K562 (cell line): ENCODE measurements around the gene OPA1. TPM values are rescaled to one million over a fixed set of nuclear protein-coding genes. Genes with fewer than 3 reads are reported as not detected.
A peak's percentile ranks its signal among the peaks of the same experiment; 100 is the strongest.

Source experiments
- FOXK1 ChIP-seq: sonication (generic); formaldehyde crosslinking; IDR thresholded peaks from 2 replicates; pipeline ENCODE4 v1.8.0; 2022; ENCODE audit warnings: missing genetic modification reagents, mild to moderate bottlenecking, borderline replicate concordance
- GABPB1 ChIP-seq: sonication (generic); formaldehyde crosslinking; IDR thresholded peaks from 2 replicates; pipeline ENCODE4 v1.8.0; 2022; ENCODE audit warnings: mild to moderate bottlenecking, missing genetic modification reagents
- NCOA2 ChIP-seq, 2 experiments: fragments of 450-650 bp; IDR thresholded peaks; 2 replicates each; pipeline ENCODE4 v1.6.1; 2018; ENCODE audit warnings: mild to moderate bottlenecking in 2 of 2, moderate library complexity in 1 of 2; ENCODE audit not compliant: partially characterized antibody in 2 of 2
- POU5F1 ChIP-seq: fragments of 150-350 bp; IDR thresholded peaks from 2 replicates; pipeline ENCODE4 v1.6.1; 2014; ENCODE audit warnings: borderline replicate concordance, low read length, low read depth, mild to moderate bottlenecking; ENCODE audit not compliant: partially characterized antibody
- PYGO2 ChIP-seq: fragments of 450-650 bp; IDR thresholded peaks from 2 replicates; pipeline ENCODE4 v1.6.1; 2016; ENCODE audit warnings: mild to moderate bottlenecking, missing genetic modification characterization, moderate library complexity, missing compliant biosample characterization
- SAFB2 ChIP-seq: fragments of 200-400 bp; formaldehyde crosslinking; IDR thresholded peaks from 2 replicates; pipeline ENCODE4 v1.6.1; 2018; ENCODE audit warnings: borderline replicate concordance, low read length, low read depth, moderate library complexity; ENCODE audit not compliant: severe bottlenecking
- SLC30A9 ChIP-seq: fragments of 250-450 bp; sonication (Bioruptor Pico); IDR thresholded peaks from 2 replicates; pipeline ENCODE4 v1.8.0; 2022; ENCODE audit warnings: mild to moderate bottlenecking, moderate library complexity
- TGIF2 ChIP-seq: sonication (generic); formaldehyde crosslinking; IDR thresholded peaks from 2 replicates; pipeline ENCODE4 v1.8.1; 2022; ENCODE audit warnings: mild to moderate bottlenecking, missing genetic modification reagents, moderate library complexity
- XRCC4 ChIP-seq: IDR thresholded peaks from one replicate; pipeline ENCODE4 v1.6.1; 2011; ENCODE audit not compliant: insufficient read depth, insufficient read length; ENCODE audit errors: extremely low read depth
- XRCC5 ChIP-seq: fragments of 200-400 bp; formaldehyde crosslinking; IDR thresholded peaks from 2 replicates; pipeline ENCODE4 v1.6.1; 2017; ENCODE audit warnings: low read depth, mild to moderate bottlenecking, low read length
- ZNF444 ChIP-seq: fragments of 250-450 bp; sonication (Bioruptor Pico); IDR thresholded peaks from 2 replicates; pipeline ENCODE4 v1.4.0; 2020; ENCODE audit warnings: mild to moderate bottlenecking, moderate library complexity
- ZNF586 ChIP-seq: fragments of 450-650 bp; formaldehyde crosslinking; conservative IDR thresholded peaks from 2 replicates; pipeline ENCODE4 v1.4.0; 2020; ENCODE audit warnings: mild to moderate bottlenecking, moderate library complexity
- polyA plus RNA-seq, 8 experiments: library from polyadenylated mRNA; depleted of rRNA in 4 of 8; stranded (reverse) in 5 of 8; unstranded in 3 of 8; fragments of >200 nt; fragmentation: Nextera tagmentation in 2 of 8; fragmentation: Illumina TruSeq in 1 of 8; extraction: Ambion mirVana in 2 of 8; extraction: Trizol in 1 of 8; gene quantifications; 2 replicates each; pipeline versions ENCODE4 v1.2.1 to v1.2.3, GENCODE V29; 2011 to 2014; ENCODE audit warnings: inconsistent platforms in 1 of 8, missing spikeins in 1 of 8
- total RNA-seq, 7 experiments: library from RNA; depleted of rRNA in 6 of 7; stranded (reverse); fragments of >200 nt in 6 of 7; fragmentation: Illumina TruSeq in 2 of 7; extraction: Trizol in 2 of 7; gene quantifications; 2 replicates each; pipeline versions ENCODE4 v1.2.1 to v1.2.3, GENCODE V29; 2011 to 2021; ENCODE audit warnings: low replicate concordance in 1 of 7
- TF ChIP-seq, protein P1 (sequence below): fragments of 250-450 bp; sonication (Bioruptor Pico); IDR thresholded peaks from 2 replicates; pipeline ENCODE4 v1.5.0; 2021; ENCODE audit warnings: mild to moderate bottlenecking, borderline replicate concordance
- TF ChIP-seq, protein P2 (sequence below), 2 experiments: fragments of 450-650 bp; formaldehyde crosslinking in 1 of 2; IDR thresholded peaks; 2 replicates each; pipeline versions ENCODE4 v1.4.0 to v1.6.1; 2014 to 2020; ENCODE audit warnings: mild to moderate bottlenecking in 2 of 2, borderline replicate concordance in 1 of 2, low read depth in 1 of 2
- TF ChIP-seq, protein P3 (sequence below): sonication (generic); formaldehyde crosslinking; IDR thresholded peaks from 2 replicates; pipeline ENCODE4 v1.8.0; 2022; ENCODE audit warnings: missing genetic modification reagents, mild to moderate bottlenecking, moderate library complexity, borderline replicate concordance

Gene OPA1
- total and polyA plus RNA-seq, 9 of the 15 experiments (the other 6 are each of a cell fraction or from before 2014, with no cell fraction given) = 19.7 to 127 (median 94.7) TPM

DNA sequence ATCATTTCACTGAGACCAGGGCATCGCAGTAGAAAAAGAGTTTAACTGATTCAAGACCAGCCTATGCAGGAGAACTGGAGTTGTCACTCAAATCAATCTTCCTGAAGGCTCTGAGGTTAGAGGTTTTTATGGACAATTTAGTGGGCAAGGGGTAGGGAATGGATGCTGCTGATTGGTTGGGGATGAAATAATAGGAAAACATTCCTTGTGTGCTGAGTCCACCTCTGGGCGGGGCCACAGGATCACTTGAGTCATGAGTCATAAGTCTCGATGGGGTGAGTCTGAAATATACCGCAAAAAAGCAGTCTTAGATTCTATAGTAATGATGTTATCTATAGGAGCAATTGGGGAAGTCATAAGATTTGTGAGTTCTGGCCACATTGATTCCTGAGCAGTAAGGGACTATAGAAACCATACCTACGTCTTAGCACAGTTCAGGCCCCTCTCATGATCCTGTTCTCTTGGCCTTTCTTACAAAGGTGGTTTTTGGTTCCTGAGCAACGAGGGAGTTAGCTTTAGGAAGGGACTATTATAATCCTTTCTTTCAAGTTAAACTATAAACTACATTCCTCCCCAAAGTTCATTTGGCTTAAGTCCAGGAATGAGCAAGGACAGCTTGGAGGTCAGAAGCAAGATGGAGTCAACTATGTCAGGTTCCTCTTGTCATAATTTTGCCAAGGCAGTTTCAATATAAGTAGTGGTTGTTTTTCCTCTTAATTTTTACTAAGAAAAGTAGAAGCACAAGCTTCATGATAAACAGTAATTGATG lies 2.7 kb upstream of the OPA1 start (continued):
- TF ChIP-seq, protein P1, sequence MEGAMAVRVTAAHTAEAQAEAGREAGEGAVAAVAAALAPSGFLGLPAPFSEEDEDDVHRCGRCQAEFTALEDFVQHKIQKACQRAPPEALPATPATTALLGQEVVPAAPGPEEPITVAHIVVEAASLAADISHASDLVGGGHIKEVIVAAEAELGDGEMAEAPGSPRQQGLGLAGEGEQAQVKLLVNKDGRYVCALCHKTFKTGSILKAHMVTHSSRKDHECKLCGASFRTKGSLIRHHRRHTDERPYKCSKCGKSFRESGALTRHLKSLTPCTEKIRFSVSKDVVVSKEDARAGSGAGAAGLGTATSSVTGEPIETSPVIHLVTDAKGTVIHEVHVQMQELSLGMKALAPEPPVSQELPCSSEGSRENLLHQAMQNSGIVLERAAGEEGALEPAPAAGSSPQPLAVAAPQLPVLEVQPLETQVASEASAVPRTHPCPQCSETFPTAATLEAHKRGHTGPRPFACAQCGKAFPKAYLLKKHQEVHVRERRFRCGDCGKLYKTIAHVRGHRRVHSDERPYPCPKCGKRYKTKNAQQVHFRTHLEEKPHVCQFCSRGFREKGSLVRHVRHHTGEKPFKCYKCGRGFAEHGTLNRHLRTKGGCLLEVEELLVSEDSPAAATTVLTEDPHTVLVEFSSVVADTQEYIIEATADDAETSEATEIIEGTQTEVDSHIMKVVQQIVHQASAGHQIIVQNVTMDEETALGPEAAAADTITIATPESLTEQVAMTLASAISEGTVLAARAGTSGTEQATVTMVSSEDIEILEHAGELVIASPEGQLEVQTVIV (CRISPR knock-in tag) = peak; percentile 82; the same call in 1 of the 2 replicates
- TF ChIP-seq PYGO2 (peak; percentile 91), XRCC4 (no peak), POU5F1 (no peak), ZNF586 (no peak), SAFB2 (no peak), SLC30A9 (no peak), FOXK1 (CRISPR knock-in tag) (no peak), TGIF2 (CRISPR knock-in tag) (no peak), XRCC5 (no peak), ZNF444 (no peak), NCOA2 (IDR thresholded peaks at IDR 0.05; ENCODE audit: partially characterized antibody in 2 of 2) (no peak), GABPB1 (CRISPR knock-in tag) (no peak)
- TF ChIP-seq, protein P2, sequence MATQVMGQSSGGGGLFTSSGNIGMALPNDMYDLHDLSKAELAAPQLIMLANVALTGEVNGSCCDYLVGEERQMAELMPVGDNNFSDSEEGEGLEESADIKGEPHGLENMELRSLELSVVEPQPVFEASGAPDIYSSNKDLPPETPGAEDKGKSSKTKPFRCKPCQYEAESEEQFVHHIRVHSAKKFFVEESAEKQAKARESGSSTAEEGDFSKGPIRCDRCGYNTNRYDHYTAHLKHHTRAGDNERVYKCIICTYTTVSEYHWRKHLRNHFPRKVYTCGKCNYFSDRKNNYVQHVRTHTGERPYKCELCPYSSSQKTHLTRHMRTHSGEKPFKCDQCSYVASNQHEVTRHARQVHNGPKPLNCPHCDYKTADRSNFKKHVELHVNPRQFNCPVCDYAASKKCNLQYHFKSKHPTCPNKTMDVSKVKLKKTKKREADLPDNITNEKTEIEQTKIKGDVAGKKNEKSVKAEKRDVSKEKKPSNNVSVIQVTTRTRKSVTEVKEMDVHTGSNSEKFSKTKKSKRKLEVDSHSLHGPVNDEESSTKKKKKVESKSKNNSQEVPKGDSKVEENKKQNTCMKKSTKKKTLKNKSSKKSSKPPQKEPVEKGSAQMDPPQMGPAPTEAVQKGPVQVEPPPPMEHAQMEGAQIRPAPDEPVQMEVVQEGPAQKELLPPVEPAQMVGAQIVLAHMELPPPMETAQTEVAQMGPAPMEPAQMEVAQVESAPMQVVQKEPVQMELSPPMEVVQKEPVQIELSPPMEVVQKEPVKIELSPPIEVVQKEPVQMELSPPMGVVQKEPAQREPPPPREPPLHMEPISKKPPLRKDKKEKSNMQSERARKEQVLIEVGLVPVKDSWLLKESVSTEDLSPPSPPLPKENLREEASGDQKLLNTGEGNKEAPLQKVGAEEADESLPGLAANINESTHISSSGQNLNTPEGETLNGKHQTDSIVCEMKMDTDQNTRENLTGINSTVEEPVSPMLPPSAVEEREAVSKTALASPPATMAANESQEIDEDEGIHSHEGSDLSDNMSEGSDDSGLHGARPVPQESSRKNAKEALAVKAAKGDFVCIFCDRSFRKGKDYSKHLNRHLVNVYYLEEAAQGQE (IDR thresholded peaks at IDR 0.05; ENCODE audit: borderline replicate concordance) = peak; percentile 30; the same call in 1 of the 2 replicates
- TF ChIP-seq, protein P2 (CRISPR knock-in tag; IDR thresholded peaks at IDR 0.05; ENCODE audit: low read depth) = no peak
- TF ChIP-seq, protein P3, sequence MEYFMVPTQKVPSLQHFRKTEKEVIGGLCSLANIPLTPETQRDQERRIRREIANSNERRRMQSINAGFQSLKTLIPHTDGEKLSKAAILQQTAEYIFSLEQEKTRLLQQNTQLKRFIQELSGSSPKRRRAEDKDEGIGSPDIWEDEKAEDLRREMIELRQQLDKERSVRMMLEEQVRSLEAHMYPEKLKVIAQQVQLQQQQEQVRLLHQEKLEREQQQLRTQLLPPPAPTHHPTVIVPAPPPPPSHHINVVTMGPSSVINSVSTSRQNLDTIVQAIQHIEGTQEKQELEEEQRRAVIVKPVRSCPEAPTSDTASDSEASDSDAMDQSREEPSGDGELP = no peak
